ENCODE results near the gene DCTN3. TPM values are rescaled to one million over a fixed set of nuclear protein-coding genes. Genes with fewer than 3 reads are reported as not detected.

DCTN3 gene
- total and polyA plus RNA-seq, 9 of the 15 experiments (the other 6 are each of a cell fraction or from before 2014, with no cell fraction given), result 11.0 to 51.0 (median 41.9) TPM

GRCh38 chr9:34647651-34648050, 27.4 kb upstream of the DCTN3 start (continued):
- TF ChIP-seq, protein P1, sequence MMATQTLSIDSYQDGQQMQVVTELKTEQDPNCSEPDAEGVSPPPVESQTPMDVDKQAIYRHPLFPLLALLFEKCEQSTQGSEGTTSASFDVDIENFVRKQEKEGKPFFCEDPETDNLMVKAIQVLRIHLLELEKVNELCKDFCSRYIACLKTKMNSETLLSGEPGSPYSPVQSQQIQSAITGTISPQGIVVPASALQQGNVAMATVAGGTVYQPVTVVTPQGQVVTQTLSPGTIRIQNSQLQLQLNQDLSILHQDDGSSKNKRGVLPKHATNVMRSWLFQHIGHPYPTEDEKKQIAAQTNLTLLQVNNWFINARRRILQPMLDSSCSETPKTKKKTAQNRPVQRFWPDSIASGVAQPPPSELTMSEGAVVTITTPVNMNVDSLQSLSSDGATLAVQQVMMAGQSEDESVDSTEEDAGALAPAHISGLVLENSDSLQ (IDR thresholded peaks at IDR 0.05), result peak; percentile 79
- TF ChIP-seq, protein P2, sequence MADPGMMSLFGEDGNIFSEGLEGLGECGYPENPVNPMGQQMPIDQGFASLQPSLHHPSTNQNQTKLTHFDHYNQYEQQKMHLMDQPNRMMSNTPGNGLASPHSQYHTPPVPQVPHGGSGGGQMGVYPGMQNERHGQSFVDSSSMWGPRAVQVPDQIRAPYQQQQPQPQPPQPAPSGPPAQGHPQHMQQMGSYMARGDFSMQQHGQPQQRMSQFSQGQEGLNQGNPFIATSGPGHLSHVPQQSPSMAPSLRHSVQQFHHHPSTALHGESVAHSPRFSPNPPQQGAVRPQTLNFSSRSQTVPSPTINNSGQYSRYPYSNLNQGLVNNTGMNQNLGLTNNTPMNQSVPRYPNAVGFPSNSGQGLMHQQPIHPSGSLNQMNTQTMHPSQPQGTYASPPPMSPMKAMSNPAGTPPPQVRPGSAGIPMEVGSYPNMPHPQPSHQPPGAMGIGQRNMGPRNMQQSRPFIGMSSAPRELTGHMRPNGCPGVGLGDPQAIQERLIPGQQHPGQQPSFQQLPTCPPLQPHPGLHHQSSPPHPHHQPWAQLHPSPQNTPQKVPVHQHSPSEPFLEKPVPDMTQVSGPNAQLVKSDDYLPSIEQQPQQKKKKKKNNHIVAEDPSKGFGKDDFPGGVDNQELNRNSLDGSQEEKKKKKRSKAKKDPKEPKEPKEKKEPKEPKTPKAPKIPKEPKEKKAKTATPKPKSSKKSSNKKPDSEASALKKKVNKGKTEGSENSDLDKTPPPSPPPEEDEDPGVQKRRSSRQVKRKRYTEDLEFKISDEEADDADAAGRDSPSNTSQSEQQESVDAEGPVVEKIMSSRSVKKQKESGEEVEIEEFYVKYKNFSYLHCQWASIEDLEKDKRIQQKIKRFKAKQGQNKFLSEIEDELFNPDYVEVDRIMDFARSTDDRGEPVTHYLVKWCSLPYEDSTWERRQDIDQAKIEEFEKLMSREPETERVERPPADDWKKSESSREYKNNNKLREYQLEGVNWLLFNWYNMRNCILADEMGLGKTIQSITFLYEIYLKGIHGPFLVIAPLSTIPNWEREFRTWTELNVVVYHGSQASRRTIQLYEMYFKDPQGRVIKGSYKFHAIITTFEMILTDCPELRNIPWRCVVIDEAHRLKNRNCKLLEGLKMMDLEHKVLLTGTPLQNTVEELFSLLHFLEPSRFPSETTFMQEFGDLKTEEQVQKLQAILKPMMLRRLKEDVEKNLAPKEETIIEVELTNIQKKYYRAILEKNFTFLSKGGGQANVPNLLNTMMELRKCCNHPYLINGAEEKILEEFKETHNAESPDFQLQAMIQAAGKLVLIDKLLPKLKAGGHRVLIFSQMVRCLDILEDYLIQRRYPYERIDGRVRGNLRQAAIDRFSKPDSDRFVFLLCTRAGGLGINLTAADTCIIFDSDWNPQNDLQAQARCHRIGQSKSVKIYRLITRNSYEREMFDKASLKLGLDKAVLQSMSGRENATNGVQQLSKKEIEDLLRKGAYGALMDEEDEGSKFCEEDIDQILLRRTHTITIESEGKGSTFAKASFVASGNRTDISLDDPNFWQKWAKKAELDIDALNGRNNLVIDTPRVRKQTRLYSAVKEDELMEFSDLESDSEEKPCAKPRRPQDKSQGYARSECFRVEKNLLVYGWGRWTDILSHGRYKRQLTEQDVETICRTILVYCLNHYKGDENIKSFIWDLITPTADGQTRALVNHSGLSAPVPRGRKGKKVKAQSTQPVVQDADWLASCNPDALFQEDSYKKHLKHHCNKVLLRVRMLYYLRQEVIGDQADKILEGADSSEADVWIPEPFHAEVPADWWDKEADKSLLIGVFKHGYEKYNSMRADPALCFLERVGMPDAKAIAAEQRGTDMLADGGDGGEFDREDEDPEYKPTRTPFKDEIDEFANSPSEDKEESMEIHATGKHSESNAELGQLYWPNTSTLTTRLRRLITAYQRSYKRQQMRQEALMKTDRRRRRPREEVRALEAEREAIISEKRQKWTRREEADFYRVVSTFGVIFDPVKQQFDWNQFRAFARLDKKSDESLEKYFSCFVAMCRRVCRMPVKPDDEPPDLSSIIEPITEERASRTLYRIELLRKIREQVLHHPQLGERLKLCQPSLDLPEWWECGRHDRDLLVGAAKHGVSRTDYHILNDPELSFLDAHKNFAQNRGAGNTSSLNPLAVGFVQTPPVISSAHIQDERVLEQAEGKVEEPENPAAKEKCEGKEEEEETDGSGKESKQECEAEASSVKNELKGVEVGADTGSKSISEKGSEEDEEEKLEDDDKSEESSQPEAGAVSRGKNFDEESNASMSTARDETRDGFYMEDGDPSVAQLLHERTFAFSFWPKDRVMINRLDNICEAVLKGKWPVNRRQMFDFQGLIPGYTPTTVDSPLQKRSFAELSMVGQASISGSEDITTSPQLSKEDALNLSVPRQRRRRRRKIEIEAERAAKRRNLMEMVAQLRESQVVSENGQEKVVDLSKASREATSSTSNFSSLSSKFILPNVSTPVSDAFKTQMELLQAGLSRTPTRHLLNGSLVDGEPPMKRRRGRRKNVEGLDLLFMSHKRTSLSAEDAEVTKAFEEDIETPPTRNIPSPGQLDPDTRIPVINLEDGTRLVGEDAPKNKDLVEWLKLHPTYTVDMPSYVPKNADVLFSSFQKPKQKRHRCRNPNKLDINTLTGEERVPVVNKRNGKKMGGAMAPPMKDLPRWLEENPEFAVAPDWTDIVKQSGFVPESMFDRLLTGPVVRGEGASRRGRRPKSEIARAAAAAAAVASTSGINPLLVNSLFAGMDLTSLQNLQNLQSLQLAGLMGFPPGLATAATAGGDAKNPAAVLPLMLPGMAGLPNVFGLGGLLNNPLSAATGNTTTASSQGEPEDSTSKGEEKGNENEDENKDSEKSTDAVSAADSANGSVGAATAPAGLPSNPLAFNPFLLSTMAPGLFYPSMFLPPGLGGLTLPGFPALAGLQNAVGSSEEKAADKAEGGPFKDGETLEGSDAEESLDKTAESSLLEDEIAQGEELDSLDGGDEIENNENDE (IDR thresholded peaks at IDR 0.05; ENCODE audit: low read depth, low read length), result no peak
- TF ChIP-seq NR2C2 (CRISPR knock-in tag; IDR thresholded peaks at IDR 0.05) (no peak), NR2C2 (tag; IDR thresholded peaks at IDR 0.05) (no peak), DLX4 (CRISPR knock-in tag; IDR thresholded peaks at IDR 0.05) (no peak)
- TF ChIP-seq, protein P3, sequence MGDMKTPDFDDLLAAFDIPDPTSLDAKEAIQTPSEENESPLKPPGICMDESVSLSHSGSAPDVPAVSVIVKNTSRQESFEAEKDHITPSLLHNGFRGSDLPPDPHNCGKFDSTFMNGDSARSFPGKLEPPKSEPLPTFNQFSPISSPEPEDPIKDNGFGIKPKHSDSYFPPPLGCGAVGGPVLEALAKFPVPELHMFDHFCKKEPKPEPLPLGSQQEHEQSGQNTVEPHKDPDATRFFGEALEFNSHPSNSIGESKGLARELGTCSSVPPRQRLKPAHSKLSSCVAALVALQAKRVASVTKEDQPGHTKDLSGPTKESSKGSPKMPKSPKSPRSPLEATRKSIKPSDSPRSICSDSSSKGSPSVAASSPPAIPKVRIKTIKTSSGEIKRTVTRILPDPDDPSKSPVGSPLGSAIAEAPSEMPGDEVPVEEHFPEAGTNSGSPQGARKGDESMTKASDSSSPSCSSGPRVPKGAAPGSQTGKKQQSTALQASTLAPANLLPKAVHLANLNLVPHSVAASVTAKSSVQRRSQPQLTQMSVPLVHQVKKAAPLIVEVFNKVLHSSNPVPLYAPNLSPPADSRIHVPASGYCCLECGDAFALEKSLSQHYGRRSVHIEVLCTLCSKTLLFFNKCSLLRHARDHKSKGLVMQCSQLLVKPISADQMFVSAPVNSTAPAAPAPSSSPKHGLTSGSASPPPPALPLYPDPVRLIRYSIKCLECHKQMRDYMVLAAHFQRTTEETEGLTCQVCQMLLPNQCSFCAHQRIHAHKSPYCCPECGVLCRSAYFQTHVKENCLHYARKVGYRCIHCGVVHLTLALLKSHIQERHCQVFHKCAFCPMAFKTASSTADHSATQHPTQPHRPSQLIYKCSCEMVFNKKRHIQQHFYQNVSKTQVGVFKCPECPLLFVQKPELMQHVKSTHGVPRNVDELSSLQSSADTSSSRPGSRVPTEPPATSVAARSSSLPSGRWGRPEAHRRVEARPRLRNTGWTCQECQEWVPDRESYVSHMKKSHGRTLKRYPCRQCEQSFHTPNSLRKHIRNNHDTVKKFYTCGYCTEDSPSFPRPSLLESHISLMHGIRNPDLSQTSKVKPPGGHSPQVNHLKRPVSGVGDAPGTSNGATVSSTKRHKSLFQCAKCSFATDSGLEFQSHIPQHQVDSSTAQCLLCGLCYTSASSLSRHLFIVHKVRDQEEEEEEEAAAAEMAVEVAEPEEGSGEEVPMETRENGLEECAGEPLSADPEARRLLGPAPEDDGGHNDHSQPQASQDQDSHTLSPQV (IDR thresholded peaks at IDR 0.05), result peak; percentile 52; the same call in 1 of the 2 replicates

All from K562 (cell line).